Skeletal muscle satellite cell (primary cell): ENCODE results near the gene P4HA1.

ENCODE experiments used
- H3K27me3 ChIP-seq: 2 replicates; pipeline ENCODE4 v1.7.0; 2013; ENCODE audit warnings: low read length; ENCODE audit not compliant: control insufficient read depth, insufficient read depth
- H3K36me3 ChIP-seq: 2 replicates; pipeline ENCODE4 v1.7.0; 2013; ENCODE audit warnings: mild to moderate bottlenecking, control low read depth, low read length; ENCODE audit not compliant: insufficient read depth
- H3K4me1 ChIP-seq: 2 replicates; pipeline ENCODE4 v1.7.0; 2013; ENCODE audit warnings: low read length; ENCODE audit not compliant: control insufficient read depth, insufficient read depth
- H3K4me2 ChIP-seq: 2 replicates; pipeline ENCODE4 v1.7.0; 2013; ENCODE audit warnings: mild to moderate bottlenecking, low read length
- H3K4me3 ChIP-seq: 2 replicates; pipeline ENCODE4 v1.7.0; 2013; ENCODE audit warnings: low read length
- H3K9ac ChIP-seq: 2 replicates; pipeline ENCODE4 v1.7.0; 2013; ENCODE audit warnings: mild to moderate bottlenecking, low read depth, low read length, moderate library complexity
- H3K9me3 ChIP-seq: replicated peaks from 2 replicates; pipeline ENCODE4 v1.7.0; 2013; ENCODE audit warnings: mild to moderate bottlenecking, control low read depth, low read length

The P4HA1 gene

DNA sequence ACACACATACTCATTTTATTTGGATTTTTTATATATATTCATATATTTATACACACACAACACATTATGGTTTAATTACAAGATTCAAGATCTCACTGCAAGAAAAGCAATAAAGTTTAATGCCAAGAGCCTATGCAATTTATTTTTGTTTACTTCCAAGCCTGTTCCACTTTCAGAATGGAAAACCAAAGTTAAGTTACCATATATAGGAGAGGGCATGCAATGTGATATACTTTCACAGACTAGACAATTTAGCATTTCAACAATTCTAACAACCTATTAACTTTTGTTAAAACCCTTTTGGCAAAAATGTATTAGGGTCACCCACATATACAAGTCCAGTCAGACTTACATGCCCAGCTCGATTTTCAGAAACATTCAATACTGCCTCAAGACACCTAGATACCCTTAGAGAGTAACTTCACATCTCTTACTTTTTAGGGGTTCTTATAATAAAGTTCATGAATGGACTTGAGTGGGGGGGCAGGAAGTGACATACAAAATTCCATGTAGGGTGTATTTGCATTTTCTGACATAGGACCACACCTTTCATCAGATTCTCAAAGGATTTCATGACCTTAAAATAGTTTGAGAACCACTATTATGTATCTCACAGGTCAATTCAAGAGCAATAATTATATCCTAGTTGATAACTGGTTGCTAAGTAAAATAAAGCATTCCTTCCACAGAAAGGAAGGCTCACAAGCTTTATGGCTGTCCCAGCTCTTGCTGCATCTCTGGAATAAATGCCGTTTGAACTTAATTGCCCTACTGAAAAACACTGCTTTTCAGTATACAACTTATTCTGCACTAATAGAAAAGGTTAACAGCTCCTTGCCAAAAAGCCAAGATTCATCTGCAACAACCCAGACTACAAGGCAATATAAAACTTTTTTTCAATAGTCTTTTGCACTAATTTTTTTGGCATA, 2.5 kb downstream of the P4HA1 start:
- Histone ChIP-seq H3K9me3 (no peaks in the 10 kb centered on the region), H3K4me1 (peaks cover 9% of the 10 kb centered on the region), H3K27me3 (no peaks in the 10 kb centered on the region), H3K36me3 (no peaks in the 10 kb centered on the region), H3K4me3 (peak overlapping the region; percentile 88), H3K9ac (peak overlapping the region; percentile 98), H3K4me2 (peak overlapping the region; percentile 76)

DNA sequence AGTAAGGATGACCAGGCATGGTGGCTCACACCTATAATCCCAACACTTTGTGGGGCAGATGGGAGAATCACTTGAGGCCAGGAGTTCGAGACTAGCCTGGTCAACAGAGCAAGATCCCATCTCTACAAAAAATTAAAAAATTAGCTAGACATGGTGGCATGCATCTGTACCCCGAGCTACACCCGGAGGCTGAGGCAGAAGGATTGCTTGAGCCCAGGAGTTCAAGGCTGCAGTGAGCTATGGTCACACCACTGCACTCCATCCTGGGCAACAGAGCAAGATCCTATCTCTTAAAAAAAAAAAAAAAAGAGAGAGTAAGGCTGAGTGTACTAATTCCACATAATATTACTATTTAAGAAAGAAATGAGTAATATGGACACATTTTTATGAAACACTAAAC, 3.8 kb downstream of the P4HA1 start:
- no peaks in the 10 kb centered on the region for H3K27me3 ChIP-seq

DNA sequence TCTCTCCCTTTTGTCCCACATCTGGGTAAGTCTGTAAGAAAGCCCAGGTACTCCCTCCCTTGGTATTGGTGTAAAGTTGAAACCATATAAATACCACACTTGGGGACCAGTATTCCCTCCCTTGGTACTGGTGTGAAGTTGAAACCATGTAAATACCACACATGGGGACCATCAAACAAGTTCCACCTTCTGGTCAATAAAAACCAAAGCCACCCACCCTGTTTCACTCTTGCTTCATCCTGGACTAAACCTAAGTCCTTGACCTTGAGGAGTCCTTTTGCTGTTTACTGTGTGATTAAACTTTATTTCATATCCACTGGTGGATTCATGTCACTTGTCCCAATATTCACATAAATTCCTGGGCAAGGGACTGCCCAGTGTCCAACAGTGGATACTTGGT, 8.4 kb downstream of the P4HA1 start:
- H3K4me3 ChIP-seq, result no peak overlapping the region
- H3K9me3 ChIP-seq, result no peaks in the 10 kb centered on the region
- H3K4me1 ChIP-seq, result peaks cover 14% of the 10 kb centered on the region
- H3K36me3 ChIP-seq, result no peaks in the 10 kb centered on the region
- no peaks in the 10 kb centered on the region for H3K27me3 ChIP-seq
- H3K4me2 ChIP-seq, result peak overlapping the region; percentile 7
- no peak overlapping the region for H3K9ac ChIP-seq

More for the DNA sequence above, 3.8 kb downstream of the P4HA1 start:
- Histone ChIP-seq H3K36me3 (no peaks in the 10 kb centered on the region), H3K9me3 (no peaks in the 10 kb centered on the region), H3K4me2 (no peak overlapping the region), H3K4me1 (peaks cover 20% of the 10 kb centered on the region), H3K4me3 (no peak overlapping the region), H3K9ac (no peak overlapping the region)

DNA sequence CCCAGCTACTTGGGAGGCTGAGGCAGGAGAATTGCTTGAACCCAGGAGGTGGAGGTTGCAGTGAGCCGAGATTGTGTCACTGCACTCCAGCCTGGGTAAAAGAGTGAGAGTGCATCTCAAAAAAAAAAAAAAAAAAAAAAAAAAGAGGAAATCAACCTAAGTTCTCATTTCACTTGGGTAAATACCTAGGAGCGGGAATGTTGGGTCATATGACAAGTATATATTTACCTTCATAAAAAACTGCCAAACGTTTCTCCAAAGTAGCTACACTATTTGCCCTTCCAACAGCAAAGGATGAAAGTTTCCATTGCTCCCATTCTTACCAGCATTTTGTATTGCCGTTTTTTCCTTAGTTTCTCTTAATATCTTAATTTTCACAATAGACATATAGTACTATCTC, 9.8 kb downstream of the P4HA1 start:
- peaks cover 18% of the 10 kb centered on the region for H3K4me1 ChIP-seq
- H3K9ac ChIP-seq, result no peak overlapping the region
- H3K27me3 ChIP-seq, result no peaks in the 10 kb centered on the region
- H3K4me2 ChIP-seq, result no peak overlapping the region
- H3K36me3 ChIP-seq, result no peaks in the 10 kb centered on the region
- no peaks in the 10 kb centered on the region for H3K9me3 ChIP-seq
- H3K4me3 ChIP-seq, result no peak overlapping the region

DNA sequence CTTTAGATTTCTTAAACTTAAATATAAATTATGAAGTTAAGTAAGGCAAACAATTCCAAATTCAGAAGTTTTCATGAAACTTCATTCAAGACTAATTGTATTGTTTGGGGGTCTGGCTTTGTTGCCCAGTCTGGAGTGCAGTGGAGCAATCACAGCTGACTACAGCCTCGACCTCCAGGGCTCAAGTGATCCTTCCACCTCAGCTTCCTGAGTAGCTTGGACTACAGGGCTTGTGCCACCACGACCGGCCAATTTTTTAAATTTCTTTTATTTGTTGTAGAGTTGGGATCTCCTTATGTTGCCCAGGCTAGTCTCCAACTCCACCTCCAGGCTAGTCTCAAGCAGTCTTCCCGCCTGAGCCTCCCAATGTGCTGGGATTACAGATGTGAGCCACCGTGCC, 12.5 kb downstream of the P4HA1 start:
- Histone ChIP-seq H3K9me3 (no peaks in the 10 kb centered on the region), H3K4me1 (peaks cover 18% of the 10 kb centered on the region), H3K4me2 (no peak overlapping the region), H3K36me3 (no peaks in the 10 kb centered on the region), H3K4me3 (no peak overlapping the region), H3K27me3 (no peaks in the 10 kb centered on the region), H3K9ac (no peak overlapping the region)

DNA sequence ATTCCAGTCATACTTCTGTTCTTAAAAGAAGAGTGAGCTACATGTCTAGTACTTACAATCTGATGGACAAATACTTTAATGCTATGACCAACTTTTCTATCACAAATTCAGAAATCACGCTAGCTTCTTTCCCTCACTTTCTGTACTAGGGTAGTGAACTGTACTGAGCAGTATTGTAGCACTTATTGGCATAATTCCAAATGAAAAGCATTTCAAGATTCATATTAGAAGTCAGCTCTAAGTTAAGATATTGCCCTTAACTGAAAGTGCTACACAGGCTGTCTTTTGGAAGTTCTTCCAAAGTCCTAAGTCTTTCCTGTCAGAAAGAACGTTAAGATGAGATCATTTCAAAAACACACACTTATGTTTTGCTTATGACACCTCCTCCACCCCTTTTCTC, 13.4 kb downstream of the P4HA1 start:
- Histone ChIP-seq H3K9ac (no peak overlapping the region), H3K4me1 (peaks cover 11% of the 10 kb centered on the region)

DNA sequence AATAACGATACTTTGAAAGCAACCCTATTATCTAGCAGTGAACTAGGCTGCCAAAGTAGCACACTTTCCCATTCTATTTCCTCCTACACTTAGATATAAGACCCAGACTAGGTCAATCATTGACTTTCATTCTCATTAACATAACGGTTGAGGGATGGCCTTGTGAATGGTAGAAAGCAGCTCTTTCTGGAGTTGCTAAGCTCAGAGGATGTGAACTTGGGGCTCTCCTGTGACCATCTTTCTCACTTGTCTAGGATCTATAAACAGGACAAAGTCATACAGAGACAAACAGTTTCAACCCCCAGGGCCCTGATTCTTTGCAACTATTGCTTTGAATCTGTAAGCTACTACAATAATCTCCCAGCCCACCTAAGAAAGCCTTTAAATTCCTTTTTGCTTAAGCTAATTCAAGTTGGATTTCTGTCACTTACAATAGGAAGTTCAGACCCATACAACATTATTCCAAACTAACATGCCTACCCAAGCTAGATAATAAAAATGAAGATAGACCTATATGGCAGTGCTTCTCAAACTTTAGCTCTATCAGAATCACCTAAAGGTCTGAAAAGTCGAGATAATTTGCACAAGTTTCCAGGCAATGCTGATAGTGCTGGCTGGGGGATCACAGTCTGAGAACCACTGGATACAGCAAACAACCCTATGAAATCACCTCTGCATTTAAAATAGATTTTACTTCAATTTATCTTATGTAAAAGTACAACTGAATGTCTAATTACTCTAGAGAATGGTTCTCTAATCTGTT, 16.7 kb downstream of the P4HA1 start:
- H3K4me3 ChIP-seq, result no peak overlapping the region
- H3K4me1 ChIP-seq, result peaks cover 23% of the 10 kb centered on the region
- no peaks in the 10 kb centered on the region for H3K36me3 ChIP-seq
- no peaks in the 10 kb centered on the region for H3K27me3 ChIP-seq
- no peak overlapping the region for H3K9ac ChIP-seq
- H3K9me3 ChIP-seq, result no peaks in the 10 kb centered on the region
- H3K4me2 ChIP-seq, result no peak overlapping the region

More for the DNA sequence above, 13.4 kb downstream of the P4HA1 start:
- Histone ChIP-seq H3K4me2 (peak overlapping the region; percentile 7), H3K4me3 (no peak overlapping the region), H3K9me3 (no peaks in the 10 kb centered on the region), H3K36me3 (no peaks in the 10 kb centered on the region), H3K27me3 (no peaks in the 10 kb centered on the region)

DNA sequence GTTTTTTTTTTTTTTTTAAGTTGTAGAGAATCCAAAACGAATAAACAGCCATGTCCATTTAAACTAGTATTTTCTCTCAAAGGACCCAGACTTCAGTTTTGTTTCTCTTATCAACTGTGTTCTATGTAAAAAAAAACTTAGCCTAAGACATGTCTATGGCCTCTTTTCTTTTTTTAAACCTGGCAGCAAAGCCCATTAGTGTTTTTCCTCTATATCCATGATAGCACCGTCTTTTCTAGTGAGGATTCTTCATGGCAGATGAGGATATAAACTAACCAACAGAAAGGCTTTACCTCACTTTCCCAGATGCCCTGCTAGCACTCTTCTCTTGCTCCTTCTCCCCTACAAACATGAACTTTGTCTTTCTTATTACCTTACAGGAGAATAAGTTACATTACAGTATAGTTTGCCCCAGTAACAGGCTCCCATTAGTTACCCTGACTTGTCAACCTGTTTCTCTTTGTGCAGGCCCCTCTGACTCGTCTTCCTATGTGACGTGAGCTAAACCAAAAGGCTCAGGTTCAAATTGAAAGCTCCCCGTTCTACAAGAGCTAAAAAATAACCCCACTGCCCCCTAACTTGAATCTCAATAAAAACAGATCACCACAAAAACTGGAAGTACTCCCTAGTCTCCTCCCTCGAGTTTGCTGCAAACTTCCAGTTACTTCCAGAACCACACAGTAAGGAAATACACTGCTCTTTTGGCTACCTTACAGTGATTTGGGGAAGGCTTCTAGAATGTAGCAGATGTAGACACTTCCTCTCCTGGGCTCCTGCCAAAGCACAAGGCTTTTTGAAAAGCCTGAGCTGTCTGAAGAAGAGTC, 20.1 kb downstream of the P4HA1 start:
- Histone ChIP-seq H3K36me3 (peaks cover 24% of the 10 kb centered on the region), H3K27me3 (no peaks in the 10 kb centered on the region), H3K9me3 (no peaks in the 10 kb centered on the region), H3K4me3 (peak overlapping the region; percentile 36), H3K4me1 (peaks cover 16% of the 10 kb centered on the region), H3K9ac (peak overlapping the region; percentile 40), H3K4me2 (peak overlapping the region; percentile 72)

DNA sequence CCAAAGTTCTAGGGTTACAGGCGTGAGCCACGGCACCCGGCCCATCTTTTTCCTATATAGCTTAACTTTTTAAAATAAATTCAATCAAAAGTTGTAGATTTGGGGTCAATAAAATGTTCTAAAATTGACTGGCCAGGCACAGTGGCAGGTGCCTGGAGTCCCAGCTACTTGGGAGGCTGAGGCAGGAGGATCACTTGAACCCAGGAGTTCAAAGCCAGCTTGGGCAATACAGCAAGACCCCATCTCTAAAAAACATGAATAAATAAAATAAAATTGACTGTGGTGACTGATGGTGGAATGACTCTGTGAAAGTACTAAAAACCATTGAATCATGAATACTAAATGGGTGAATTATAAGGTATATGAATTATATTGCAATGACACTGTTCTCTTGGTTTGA, 20.8 kb downstream of the P4HA1 start:
- no peaks in the 10 kb centered on the region for H3K9me3 ChIP-seq
- no peak overlapping the region for H3K4me2 ChIP-seq
- no peak overlapping the region for H3K9ac ChIP-seq
- H3K4me3 ChIP-seq, result no peak overlapping the region
- H3K36me3 ChIP-seq, result peaks cover 32% of the 10 kb centered on the region
- H3K27me3 ChIP-seq, result no peaks in the 10 kb centered on the region
- peaks cover 16% of the 10 kb centered on the region for H3K4me1 ChIP-seq

DNA sequence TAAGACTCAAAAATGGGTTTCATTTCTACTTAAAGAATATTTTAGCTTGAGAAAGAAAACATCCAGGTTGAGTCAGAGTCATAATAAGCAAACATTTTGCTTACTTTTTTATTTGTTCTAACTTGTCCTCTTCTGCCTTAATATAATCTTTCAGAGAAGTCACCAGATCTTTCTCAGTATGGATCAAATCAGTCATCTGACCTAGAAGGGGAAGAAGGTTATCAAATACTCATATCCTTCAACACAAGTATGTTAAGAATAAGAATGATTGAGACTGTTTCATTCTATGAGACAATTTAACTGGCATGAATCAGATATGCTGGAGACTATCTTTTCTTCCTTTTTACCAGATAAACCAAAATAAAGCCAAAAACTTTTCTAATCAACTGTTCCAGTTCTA, 23.0 kb downstream of the P4HA1 start:
- H3K36me3 ChIP-seq, result peaks cover 42% of the 10 kb centered on the region
- no peaks in the 10 kb centered on the region for H3K9me3 ChIP-seq
- no peak overlapping the region for H3K4me2 ChIP-seq
- H3K27me3 ChIP-seq, result no peaks in the 10 kb centered on the region
- H3K9ac ChIP-seq, result no peak overlapping the region
- H3K4me1 ChIP-seq, result peaks cover 16% of the 10 kb centered on the region
- no peak overlapping the region for H3K4me3 ChIP-seq

DNA sequence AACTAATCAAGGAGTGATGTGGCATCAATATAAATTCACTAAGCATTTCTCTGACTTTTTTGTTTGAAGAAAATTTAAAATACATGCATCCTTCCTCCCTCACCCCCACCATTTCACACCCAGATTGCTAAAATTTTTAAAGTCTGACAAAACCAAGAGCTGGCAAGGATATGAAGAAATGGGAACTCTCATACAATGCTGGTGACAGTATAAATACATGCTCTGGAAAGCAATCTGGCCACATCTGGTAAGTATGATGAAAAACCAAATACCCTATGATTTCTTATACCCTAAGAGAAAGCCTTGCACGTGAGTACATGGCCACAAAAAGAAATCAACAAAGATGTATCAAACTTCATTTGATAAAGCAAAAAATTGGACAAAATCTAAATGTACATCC, 31.2 kb downstream of the P4HA1 start:
- peaks cover 18% of the 10 kb centered on the region for H3K4me1 ChIP-seq
- H3K36me3 ChIP-seq, result peaks cover 59% of the 10 kb centered on the region
- H3K4me3 ChIP-seq, result no peak overlapping the region
- H3K4me2 ChIP-seq, result no peak overlapping the region
- no peak overlapping the region for H3K9ac ChIP-seq
- H3K27me3 ChIP-seq, result no peaks in the 10 kb centered on the region
- H3K9me3 ChIP-seq, result no peaks in the 10 kb centered on the region
